CD14-positive monocyte (primary cell): ENCODE data around the gene ACACB. TPM values are rescaled to one million over a fixed set of nuclear protein-coding genes. Genes with fewer than 3 reads are reported as not detected.
A peak's percentile ranks its signal among the peaks of the same experiment; 100 is the strongest.

Source experiments
- DNase-seq, 3 donors: peaks; one replicate each; pipeline ENCODE4 v3.0.0-alpha.2; 2011 to 2022
- H2AFZ ChIP-seq: 2 replicates; pipeline ENCODE4 v1.6.0; 2012; ENCODE audit warnings: mild to moderate bottlenecking, low read depth, low read length, inconsistent platforms; ENCODE audit not compliant: insufficient read depth, poor library complexity, severe bottlenecking
- H3K27ac ChIP-seq, 2 donors: 1 replicate in 1 of 2; 2 replicates in 1 of 2; pipeline ENCODE4 v1.5.1; 2012 to 2013; ENCODE audit warnings: low read length in 2 of 2, control low read depth in 1 of 2, inconsistent platforms in 1 of 2, low read depth in 1 of 2, mild to moderate bottlenecking in 1 of 2
- H3K27me3 ChIP-seq, 2 donors: one replicate each; pipeline versions ENCODE4 v1.6.0 to v1.6.1; 2011 to 2013; ENCODE audit warnings: low read length in 2 of 2; ENCODE audit not compliant: control insufficient read depth in 2 of 2, insufficient read depth in 2 of 2
- H3K36me3 ChIP-seq, 2 donors: replicated peaks in 1 of 2; 1 replicate in 1 of 2; 2 replicates in 1 of 2; pipeline versions ENCODE4 v1.5.1 to v1.6.1; 2012 to 2013; ENCODE audit warnings: low read length in 2 of 2, control low read depth in 1 of 2, inconsistent platforms in 1 of 2, mild to moderate bottlenecking in 1 of 2; ENCODE audit not compliant: insufficient read depth in 2 of 2, control insufficient read depth in 1 of 2
- H3K4me1 ChIP-seq, 2 donors: 1 replicate in 1 of 2; 2 replicates in 1 of 2; pipeline versions ENCODE4 v1.5.1 to v1.6.1; 2012 to 2013; ENCODE audit warnings: low read length in 2 of 2, control low read depth in 1 of 2, inconsistent platforms in 1 of 2, mild to moderate bottlenecking in 1 of 2, moderate library complexity in 1 of 2; ENCODE audit not compliant: insufficient read depth in 2 of 2, control insufficient read depth in 1 of 2
- H3K4me2 ChIP-seq: replicated peaks from 2 replicates; pipeline ENCODE3; 2012; ENCODE audit warnings: low read length, moderate library complexity, mild to moderate bottlenecking; ENCODE audit not compliant: poor library complexity, severe bottlenecking; ENCODE audit errors: extremely low read depth
- H3K4me3 ChIP-seq, 3 experiments: fragments of 200-600 bp in 1 of 3; sonication (generic) in 1 of 3; replicated peaks in 1 of 3; 1 replicate in 2 of 3; 2 replicates in 1 of 3; pipeline ENCODE4 v1.5.1; 2011 to 2013; ENCODE audit warnings: low read length in 3 of 3, mild to moderate bottlenecking in 3 of 3, control low read depth in 2 of 3, low read depth in 2 of 3, inconsistent platforms in 1 of 3, moderate library complexity in 1 of 3
- H3K79me2 ChIP-seq: 2 replicates; pipeline ENCODE4 v1.6.0; 2012; ENCODE audit warnings: mild to moderate bottlenecking, control low read depth, inconsistent platforms, low read length, moderate library complexity; ENCODE audit not compliant: insufficient read depth
- H3K9ac ChIP-seq: 2 replicates; pipeline ENCODE4 v1.6.0; 2017; ENCODE audit warnings: low read length, mild to moderate bottlenecking; ENCODE audit not compliant: insufficient read depth, poor library complexity, severe bottlenecking
- H3K9me3 ChIP-seq, 2 donors: replicated peaks in 1 of 2; 1 replicate in 1 of 2; 2 replicates in 1 of 2; pipeline versions ENCODE4 v1.5.1 to v1.6.1; 2012 to 2013; ENCODE audit warnings: low read length in 2 of 2, control low read depth in 1 of 2; ENCODE audit not compliant: control insufficient read depth in 1 of 2, insufficient read depth in 1 of 2
- H4K20me1 ChIP-seq: 2 replicates; pipeline ENCODE4 v1.6.0; 2012; ENCODE audit warnings: mild to moderate bottlenecking, low read length, control low read depth, moderate library complexity; ENCODE audit not compliant: insufficient read depth
- H3K27ac Mint-ChIP-seq, 7 donors: one replicate each; pipeline ENCODE4 v1.8.0; 2020; ENCODE audit warnings: mild to moderate bottlenecking in 7 of 7, mixed read lengths in 7 of 7, moderate library complexity in 6 of 7, inconsistent platforms in 2 of 7
- H3K27me3 Mint-ChIP-seq, 3 donors: one replicate each; pipeline ENCODE4 v1.8.0; 2021 to 2022; ENCODE audit warnings: low read depth in 3 of 3, mild to moderate bottlenecking in 3 of 3, mixed read lengths in 3 of 3, moderate library complexity in 3 of 3, inconsistent platforms in 1 of 3
- H3K36me3 Mint-ChIP-seq, 2 donors: one replicate each; pipeline ENCODE4 v1.8.0; 2020; ENCODE audit warnings: mixed read lengths in 2 of 2, inconsistent platforms in 1 of 2, mild to moderate bottlenecking in 1 of 2
- H3K4me1 Mint-ChIP-seq: one replicate; pipeline ENCODE4 v1.8.0; 2020; ENCODE audit warnings: mild to moderate bottlenecking, mixed read lengths
- H3K4me3 Mint-ChIP-seq, 2 donors: one replicate each; pipeline ENCODE4 v1.8.0; 2020; ENCODE audit warnings: mild to moderate bottlenecking in 2 of 2, mixed read lengths in 2 of 2, moderate library complexity in 1 of 2
- H3K9me3 Mint-ChIP-seq, 7 donors: one replicate each; pipeline ENCODE4 v1.8.0; 2020 to 2022; ENCODE audit warnings: mixed read lengths in 7 of 7, mild to moderate bottlenecking in 6 of 7, moderate library complexity in 6 of 7, inconsistent platforms in 2 of 7
- CTCF ChIP-seq: fragments of 200-600 bp; IDR thresholded peaks from one replicate; pipeline ENCODE4 v1.8.0; 2022; ENCODE audit warnings: antibody characterized with exemption, mild to moderate bottlenecking
- WGBS: methylation state at CpG from one replicate; pipeline ENCODE4 v1.1.5; 2013; ENCODE audit warnings: missing lambda C conversion rate; ENCODE audit not compliant: insufficient coverage; 5-methylcytosine and 5-hydroxymethylcytosine counted together
- intact Hi-C, 2 donors: fragments of 100-400 bp; cut with micrococcal nuclease; formaldehyde crosslinking; loops; one replicate each; pipeline versions ENCODE4 v1.15.0 to v1.15.1; 2023
- polyA plus RNA-seq, 3 donors: library from polyadenylated mRNA; depleted of rRNA in 1 of 3; unstranded in 2 of 3; stranded (reverse) in 1 of 3; fragments of 300-500 nt in 2 of 3; fragments of >200 nt in 1 of 3; fragmentation: Illumina TruSeq in 2 of 3; gene quantifications; 1 replicate in 2 of 3; 2 replicates in 1 of 3; pipeline ENCODE4 v1.2.3, GENCODE V29; 2012 to 2021

Gene ACACB
- polyA plus RNA-seq, 3 donors, result 0.14 to 5.0 (median 1.9) TPM

GRCh38 chr12:109259545-109259895 is 143.1 kb downstream of the ACACB start:
- H3K4me3 ChIP-seq, result no peak overlapping the region
- 88% methylated on average over 1 of the region's 1 CpG for WGBS
- no peaks in the 10 kb centered on the region for H3K79me2 ChIP-seq
- no peak for TF ChIP-seq CTCF
- no peaks in the 10 kb centered on the region for H3K27me3 ChIP-seq
- no peaks in the 10 kb centered on the region for H4K20me1 ChIP-seq
- H2AFZ ChIP-seq, result no peak overlapping the region
- H3K9me3 ChIP-seq, result no peaks in the 10 kb centered on the region
- H3K4me1 Mint-ChIP-seq, result no peaks in the 10 kb centered on the region
- intact Hi-C loops, result no loop called here
- H3K27ac ChIP-seq, result no peak overlapping the region
- peaks cover 0 to 2% (median 0%) of the 10 kb centered on the region in 3 donors for H3K27me3 Mint-ChIP-seq
- H3K27ac Mint-ChIP-seq, result no peak overlapping the region
- peaks cover 2 to 8% of the 10 kb centered on the region in 2 donors for H3K36me3 Mint-ChIP-seq
- H3K36me3 ChIP-seq, result no peaks in the 10 kb centered on the region
- no peak overlapping the region for H3K4me2 ChIP-seq
- no peak for DNase-seq
- H3K4me1 ChIP-seq, result no peaks in the 10 kb centered on the region
- H3K4me3 Mint-ChIP-seq, result no peak overlapping the region
- H3K9ac ChIP-seq, result no peak overlapping the region
- H3K9me3 Mint-ChIP-seq, result peaks cover 0 to 4% (median 0%) of the 10 kb centered on the region in 7 donors

GRCh38 chr12:109261087-109261486 is 144.7 kb downstream of the ACACB start:
- WGBS, result no CpG with 5 or more reads among the region's 1 CpG
- no peak overlapping the region for H3K9ac ChIP-seq
- H3K4me2 ChIP-seq, result no peak overlapping the region
- no peaks in the 10 kb centered on the region for H3K4me1 ChIP-seq
- H3K27ac Mint-ChIP-seq, result peak overlapping the region in 1 of 7 donors; percentile 24
- intact Hi-C loops, result no loop called here
- no peaks in the 10 kb centered on the region for H3K79me2 ChIP-seq
- H3K4me3 ChIP-seq, result no peak overlapping the region
- H3K9me3 Mint-ChIP-seq, result peaks cover 0 to 4% (median 0%) of the 10 kb centered on the region in 7 donors
- peaks cover 0 to 6% of the 10 kb centered on the region in 2 donors for H3K36me3 ChIP-seq
- H3K9me3 ChIP-seq, result no peaks in the 10 kb centered on the region
- no peaks in the 10 kb centered on the region for H4K20me1 ChIP-seq
- H3K36me3 Mint-ChIP-seq, result peaks cover 0 to 12% of the 10 kb centered on the region in 2 donors
- no peak overlapping the region for H3K4me3 Mint-ChIP-seq
- TF ChIP-seq CTCF, result no peak
- no peaks in the 10 kb centered on the region for H3K4me1 Mint-ChIP-seq
- no peak overlapping the region for H3K27ac ChIP-seq
- DNase-seq, result no peak
- H2AFZ ChIP-seq, result no peak overlapping the region
- no peaks in the 10 kb centered on the region for H3K27me3 ChIP-seq
- H3K27me3 Mint-ChIP-seq, result peaks cover 0 to 2% (median 0%) of the 10 kb centered on the region in 3 donors
